DOHH2 (cell line): Measurements from ENCODE around the gene FAU.

Experiments
- EZH2phosphoT487 ChIP-seq: fragments of 200-600 bp; sonication (generic); IDR thresholded peaks from 2 replicates; pipeline ENCODE4 v1.6.1; 2017; ENCODE audit warnings: borderline replicate concordance, mild to moderate bottlenecking, antibody characterized with exemption, low read length, moderate library complexity, mixed read lengths
- TF ChIP-seq, protein P1 (sequence below): fragments of 200-600 bp; sonication (generic); IDR thresholded peaks from one replicate; pipeline ENCODE4 v1.5.1; 2014; ENCODE audit warnings: antibody characterized with exemption, mild to moderate bottlenecking, low read depth, low read length; ENCODE audit not compliant: poor library complexity, severe bottlenecking

DNA sequence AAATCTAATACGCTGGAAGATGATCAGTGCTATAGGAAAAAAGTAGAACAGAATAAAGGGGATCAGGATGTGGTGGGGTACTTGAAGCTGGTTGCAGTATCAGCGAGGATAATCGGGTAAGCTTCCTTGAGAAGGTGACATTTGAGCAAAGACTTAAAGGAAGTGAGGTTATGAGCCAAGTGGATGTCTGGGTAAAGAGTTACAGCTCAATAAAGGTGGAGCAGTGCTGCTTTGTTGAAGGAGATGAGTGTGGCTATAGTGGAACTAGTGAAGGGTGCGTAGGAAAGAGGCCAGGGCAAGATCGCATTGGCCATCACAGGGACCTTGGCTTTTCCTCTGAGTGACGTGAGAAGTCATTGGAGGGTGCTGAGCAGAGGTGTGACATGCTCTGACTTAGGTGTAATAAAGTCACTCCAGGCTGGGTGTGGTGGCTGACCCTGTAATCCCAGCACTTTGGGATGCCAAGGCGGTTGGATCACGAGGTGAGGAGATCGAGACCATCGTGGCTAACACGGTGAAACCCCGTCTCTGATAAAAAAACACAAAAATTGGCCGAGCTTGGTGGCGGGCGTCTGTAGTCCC lies 14.7 kb upstream of the FAU start:
- TF ChIP-seq, protein P1, sequence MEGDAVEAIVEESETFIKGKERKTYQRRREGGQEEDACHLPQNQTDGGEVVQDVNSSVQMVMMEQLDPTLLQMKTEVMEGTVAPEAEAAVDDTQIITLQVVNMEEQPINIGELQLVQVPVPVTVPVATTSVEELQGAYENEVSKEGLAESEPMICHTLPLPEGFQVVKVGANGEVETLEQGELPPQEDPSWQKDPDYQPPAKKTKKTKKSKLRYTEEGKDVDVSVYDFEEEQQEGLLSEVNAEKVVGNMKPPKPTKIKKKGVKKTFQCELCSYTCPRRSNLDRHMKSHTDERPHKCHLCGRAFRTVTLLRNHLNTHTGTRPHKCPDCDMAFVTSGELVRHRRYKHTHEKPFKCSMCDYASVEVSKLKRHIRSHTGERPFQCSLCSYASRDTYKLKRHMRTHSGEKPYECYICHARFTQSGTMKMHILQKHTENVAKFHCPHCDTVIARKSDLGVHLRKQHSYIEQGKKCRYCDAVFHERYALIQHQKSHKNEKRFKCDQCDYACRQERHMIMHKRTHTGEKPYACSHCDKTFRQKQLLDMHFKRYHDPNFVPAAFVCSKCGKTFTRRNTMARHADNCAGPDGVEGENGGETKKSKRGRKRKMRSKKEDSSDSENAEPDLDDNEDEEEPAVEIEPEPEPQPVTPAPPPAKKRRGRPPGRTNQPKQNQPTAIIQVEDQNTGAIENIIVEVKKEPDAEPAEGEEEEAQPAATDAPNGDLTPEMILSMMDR: no peak
- TF ChIP-seq EZH2phosphoT487: no peak
